ENCODE data around the gene SLC40A1. TPM values are rescaled to one million over a fixed set of nuclear protein-coding genes. Genes with fewer than 3 reads are reported as not detected.

SLC40A1 gene
- total and polyA plus RNA-seq, 2 of the 13 experiments (the other 11 are each of a cell fraction or from before 2014, with no cell fraction given) = 10.6 to 24.9 TPM

DNA sequence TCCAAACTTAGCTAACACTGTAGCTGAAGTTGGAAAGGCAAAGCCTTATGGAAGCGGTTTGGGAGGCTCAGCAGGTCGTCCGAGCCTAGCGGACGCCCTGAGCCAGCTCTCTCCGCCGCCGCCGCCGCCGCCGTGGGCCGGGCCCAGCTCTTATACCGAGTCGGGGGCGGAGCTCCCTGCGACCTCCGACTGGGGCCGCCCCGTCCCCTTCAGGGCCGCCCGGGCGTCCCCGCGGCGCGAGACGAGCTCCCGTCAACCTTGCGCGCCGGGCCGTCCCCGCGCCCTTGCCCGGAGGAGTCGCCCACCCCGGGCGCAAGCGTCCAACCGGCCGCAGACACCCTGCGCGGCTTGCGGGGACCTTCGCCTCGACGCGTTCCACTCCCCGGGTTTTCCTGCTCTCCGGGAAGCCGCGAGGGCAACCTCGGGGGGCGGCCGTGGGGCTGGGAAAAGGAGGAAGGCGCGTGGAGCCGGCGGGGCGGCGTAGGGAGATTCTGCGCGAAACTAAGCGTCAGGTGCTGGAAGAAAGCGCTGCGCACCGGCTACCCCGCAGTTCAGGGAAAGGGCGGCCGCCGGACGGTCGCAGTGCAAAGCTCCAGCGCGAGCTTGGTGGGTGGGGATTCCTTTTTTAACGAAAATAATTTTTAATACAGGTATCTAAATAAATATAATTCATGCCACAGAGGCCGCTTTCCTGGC lies at the start of gene SLC40A1 (continued):
- TF ChIP-seq, protein P1, sequence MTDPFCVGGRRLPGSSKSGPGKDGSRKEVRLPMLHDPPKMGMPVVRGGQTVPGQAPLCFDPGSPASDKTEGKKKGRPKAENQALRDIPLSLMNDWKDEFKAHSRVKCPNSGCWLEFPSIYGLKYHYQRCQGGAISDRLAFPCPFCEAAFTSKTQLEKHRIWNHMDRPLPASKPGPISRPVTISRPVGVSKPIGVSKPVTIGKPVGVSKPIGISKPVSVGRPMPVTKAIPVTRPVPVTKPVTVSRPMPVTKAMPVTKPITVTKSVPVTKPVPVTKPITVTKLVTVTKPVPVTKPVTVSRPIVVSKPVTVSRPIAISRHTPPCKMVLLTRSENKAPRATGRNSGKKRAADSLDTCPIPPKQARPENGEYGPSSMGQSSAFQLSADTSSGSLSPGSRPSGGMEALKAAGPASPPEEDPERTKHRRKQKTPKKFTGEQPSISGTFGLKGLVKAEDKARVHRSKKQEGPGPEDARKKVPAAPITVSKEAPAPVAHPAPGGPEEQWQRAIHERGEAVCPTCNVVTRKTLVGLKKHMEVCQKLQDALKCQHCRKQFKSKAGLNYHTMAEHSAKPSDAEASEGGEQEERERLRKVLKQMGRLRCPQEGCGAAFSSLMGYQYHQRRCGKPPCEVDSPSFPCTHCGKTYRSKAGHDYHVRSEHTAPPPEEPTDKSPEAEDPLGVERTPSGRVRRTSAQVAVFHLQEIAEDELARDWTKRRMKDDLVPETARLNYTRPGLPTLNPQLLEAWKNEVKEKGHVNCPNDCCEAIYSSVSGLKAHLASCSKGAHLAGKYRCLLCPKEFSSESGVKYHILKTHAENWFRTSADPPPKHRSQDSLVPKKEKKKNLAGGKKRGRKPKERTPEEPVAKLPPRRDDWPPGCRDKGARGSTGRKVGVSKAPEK (CRISPR knock-in tag; IDR thresholded peaks at IDR 0.05; ENCODE audit: borderline replicate concordance) = no peak
- TF ChIP-seq ZNF550 (CRISPR knock-in tag; IDR thresholded peaks at IDR 0.05; ENCODE audit: borderline replicate concordance) (0 out of 2 replicates have a peak, but pooled peaks have one; percentile 37), POLR2AphosphoS2 (IDR thresholded peaks at IDR 0.05; ENCODE audit: low read depth, low read length) (no peak), ZSCAN25 (CRISPR knock-in tag; IDR thresholded peaks at IDR 0.05) (peak; percentile 40; the same call in 1 of the 2 replicates), ZNF552 (CRISPR knock-in tag; IDR thresholded peaks at IDR 0.05; ENCODE audit: borderline replicate concordance) (no peak), GFI1 (CRISPR knock-in tag; IDR thresholded peaks at IDR 0.05; ENCODE audit: borderline replicate concordance) (peak; percentile 78), HOXD1 (CRISPR knock-in tag; IDR thresholded peaks at IDR 0.05) (0 out of 2 replicates have a peak, but pooled peaks have one; percentile 51), NAIF1 (CRISPR knock-in tag; IDR thresholded peaks at IDR 0.05; ENCODE audit: borderline replicate concordance) (peak; percentile 92; the same call in 1 of the 2 replicates), GLI4 (CRISPR knock-in tag; IDR thresholded peaks at IDR 0.05; ENCODE audit: borderline replicate concordance) (peak; percentile 85), ZSCAN22 (CRISPR knock-in tag; IDR thresholded peaks at IDR 0.05) (peak; percentile 45; the same call in 1 of the 2 replicates), ZNF703 (CRISPR knock-in tag; IDR thresholded peaks at IDR 0.05; ENCODE audit: borderline replicate concordance) (no peak; the same call in 1 of the 2 replicates), ZMAT3 (CRISPR knock-in tag; conservative IDR thresholded peaks at IDR 0.05) (0 out of 2 replicates have a peak, but pooled peaks have one; percentile 75), ZNF709 (CRISPR knock-in tag; IDR thresholded peaks at IDR 0.05) (peak; percentile 84), GATAD1 (CRISPR knock-in tag; IDR thresholded peaks at IDR 0.05) (0 out of 2 replicates have a peak, but pooled peaks have one; percentile 25), NFIC (IDR thresholded peaks at IDR 0.05; ENCODE audit: low read length) (no peak), SIN3A (IDR thresholded peaks at IDR 0.05; ENCODE audit: borderline replicate concordance, low read depth, low read length) (peak; percentile 32; the same call in 1 of the 2 replicates), ZSCAN9 (CRISPR knock-in tag; IDR thresholded peaks at IDR 0.05; ENCODE audit: borderline replicate concordance) (0 out of 2 replicates have a peak, but pooled peaks have one; percentile 22)
- TF ChIP-seq, protein P2, sequence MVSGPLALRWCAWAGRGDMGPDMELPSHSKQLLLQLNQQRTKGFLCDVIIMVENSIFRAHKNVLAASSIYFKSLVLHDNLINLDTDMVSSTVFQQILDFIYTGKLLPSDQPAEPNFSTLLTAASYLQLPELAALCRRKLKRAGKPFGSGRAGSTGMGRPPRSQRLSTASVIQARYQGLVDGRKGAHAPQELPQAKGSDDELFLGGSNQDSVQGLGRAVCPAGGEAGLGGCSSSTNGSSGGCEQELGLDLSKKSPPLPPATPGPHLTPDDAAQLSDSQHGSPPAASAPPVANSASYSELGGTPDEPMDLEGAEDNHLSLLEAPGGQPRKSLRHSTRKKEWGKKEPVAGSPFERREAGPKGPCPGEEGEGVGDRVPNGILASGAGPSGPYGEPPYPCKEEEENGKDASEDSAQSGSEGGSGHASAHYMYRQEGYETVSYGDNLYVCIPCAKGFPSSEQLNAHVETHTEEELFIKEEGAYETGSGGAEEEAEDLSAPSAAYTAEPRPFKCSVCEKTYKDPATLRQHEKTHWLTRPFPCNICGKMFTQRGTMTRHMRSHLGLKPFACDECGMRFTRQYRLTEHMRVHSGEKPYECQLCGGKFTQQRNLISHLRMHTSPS (CRISPR knock-in tag; IDR thresholded peaks at IDR 0.05; ENCODE audit: low read depth) = no peak
- TF ChIP-seq, protein P3, sequence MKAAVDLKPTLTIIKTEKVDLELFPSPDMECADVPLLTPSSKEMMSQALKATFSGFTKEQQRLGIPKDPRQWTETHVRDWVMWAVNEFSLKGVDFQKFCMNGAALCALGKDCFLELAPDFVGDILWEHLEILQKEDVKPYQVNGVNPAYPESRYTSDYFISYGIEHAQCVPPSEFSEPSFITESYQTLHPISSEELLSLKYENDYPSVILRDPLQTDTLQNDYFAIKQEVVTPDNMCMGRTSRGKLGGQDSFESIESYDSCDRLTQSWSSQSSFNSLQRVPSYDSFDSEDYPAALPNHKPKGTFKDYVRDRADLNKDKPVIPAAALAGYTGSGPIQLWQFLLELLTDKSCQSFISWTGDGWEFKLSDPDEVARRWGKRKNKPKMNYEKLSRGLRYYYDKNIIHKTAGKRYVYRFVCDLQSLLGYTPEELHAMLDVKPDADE (CRISPR knock-in tag; IDR thresholded peaks at IDR 0.05) = 0 out of 2 replicates have a peak, but pooled peaks have one; percentile 77
- TF ChIP-seq, protein P4, sequence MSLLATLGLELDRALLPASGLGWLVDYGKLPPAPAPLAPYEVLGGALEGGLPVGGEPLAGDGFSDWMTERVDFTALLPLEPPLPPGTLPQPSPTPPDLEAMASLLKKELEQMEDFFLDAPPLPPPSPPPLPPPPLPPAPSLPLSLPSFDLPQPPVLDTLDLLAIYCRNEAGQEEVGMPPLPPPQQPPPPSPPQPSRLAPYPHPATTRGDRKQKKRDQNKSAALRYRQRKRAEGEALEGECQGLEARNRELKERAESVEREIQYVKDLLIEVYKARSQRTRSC (CRISPR knock-in tag; IDR thresholded peaks at IDR 0.05; ENCODE audit: low read depth) = no peak
- TF ChIP-seq, protein P5, sequence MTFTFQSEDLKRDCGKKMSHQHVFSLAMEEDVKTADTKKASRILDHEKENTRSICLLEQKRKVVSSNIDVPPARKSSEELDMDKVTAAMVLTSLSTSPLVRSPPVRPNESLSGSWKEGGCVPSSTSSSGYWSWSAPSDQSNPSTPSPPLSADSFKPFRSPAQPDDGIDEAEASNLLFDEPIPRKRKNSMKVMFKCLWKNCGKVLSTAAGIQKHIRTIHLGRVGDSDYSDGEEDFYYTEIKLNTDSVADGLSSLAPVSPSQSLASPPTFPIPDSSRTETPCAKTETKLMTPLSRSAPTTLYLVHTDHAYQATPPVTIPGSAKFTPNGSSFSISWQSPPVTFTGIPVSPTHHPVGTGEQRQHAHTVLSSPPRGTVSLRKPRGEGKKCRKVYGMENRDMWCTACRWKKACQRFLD (CRISPR knock-in tag; IDR thresholded peaks at IDR 0.05; ENCODE audit: borderline replicate concordance) = peak; percentile 95
